K562 (cell line): ENCODE data around the gene GAB2.

Source experiments
- EZH2 ChIP-seq: IDR thresholded peaks from 2 replicates; pipeline ENCODE4 v1.6.1; 2012; ENCODE audit warnings: low read depth, mild to moderate bottlenecking, inconsistent platforms, low read length, borderline replicate concordance
- NFE2 ChIP-seq: IDR thresholded peaks from 2 replicates; pipeline ENCODE4 v1.6.1; 2014; ENCODE audit warnings: antibody characterized with exemption, low read depth
- NRF1 ChIP-seq, 2 experiments: fragments of 450-650 bp; IDR thresholded peaks in 1 of 2; conservative IDR thresholded peaks in 1 of 2; 2 replicates each; pipeline ENCODE4 v1.6.1; 2014; ENCODE audit warnings: mild to moderate bottlenecking in 2 of 2
- POLR2B ChIP-seq: fragments of 450-650 bp; IDR thresholded peaks from 2 replicates; pipeline ENCODE4 v1.6.1; 2018; ENCODE audit warnings: low read depth; ENCODE audit not compliant: partially characterized antibody
- STAT5B ChIP-seq: fragments of 250-450 bp; sonication (Bioruptor Pico); IDR thresholded peaks from 2 replicates; pipeline ENCODE4 v1.8.0; 2021; ENCODE audit warnings: mild to moderate bottlenecking, inconsistent platforms
- TF ChIP-seq, protein P1 (sequence below), 3 experiments: IDR thresholded peaks in 2 of 3; conservative IDR thresholded peaks in 1 of 3; 2 replicates each; pipeline ENCODE4 v1.5.1; 2011 to 2012; ENCODE audit warnings: low read length in 3 of 3, mild to moderate bottlenecking in 3 of 3, control low read depth in 2 of 3, improper control_type of control experiment in 1 of 3, inconsistent platforms in 1 of 3, low read depth in 1 of 3, mixed read lengths in 1 of 3, moderate library complexity in 1 of 3; ENCODE audit not compliant: insufficient read depth in 2 of 3
- TF ChIP-seq, protein P2 (sequence below): conservative IDR thresholded peaks from 2 replicates; pipeline ENCODE4 v1.6.1; 2011; ENCODE audit warnings: low read depth, mild to moderate bottlenecking, low read length; ENCODE audit not compliant: control insufficient read depth
- TF ChIP-seq, protein P3 (sequence below): fragments of 450-650 bp; formaldehyde crosslinking; IDR thresholded peaks from 2 replicates; pipeline ENCODE4 v1.4.0; 2022; ENCODE audit warnings: missing genetic modification characterization

- no peak for TF ChIP-seq NFE2
- TF ChIP-seq POLR2B: no peak
- TF ChIP-seq STAT5B (CRISPR knock-in tag): no peak
- TF ChIP-seq EZH2: no peak
- TF ChIP-seq, protein P1, sequence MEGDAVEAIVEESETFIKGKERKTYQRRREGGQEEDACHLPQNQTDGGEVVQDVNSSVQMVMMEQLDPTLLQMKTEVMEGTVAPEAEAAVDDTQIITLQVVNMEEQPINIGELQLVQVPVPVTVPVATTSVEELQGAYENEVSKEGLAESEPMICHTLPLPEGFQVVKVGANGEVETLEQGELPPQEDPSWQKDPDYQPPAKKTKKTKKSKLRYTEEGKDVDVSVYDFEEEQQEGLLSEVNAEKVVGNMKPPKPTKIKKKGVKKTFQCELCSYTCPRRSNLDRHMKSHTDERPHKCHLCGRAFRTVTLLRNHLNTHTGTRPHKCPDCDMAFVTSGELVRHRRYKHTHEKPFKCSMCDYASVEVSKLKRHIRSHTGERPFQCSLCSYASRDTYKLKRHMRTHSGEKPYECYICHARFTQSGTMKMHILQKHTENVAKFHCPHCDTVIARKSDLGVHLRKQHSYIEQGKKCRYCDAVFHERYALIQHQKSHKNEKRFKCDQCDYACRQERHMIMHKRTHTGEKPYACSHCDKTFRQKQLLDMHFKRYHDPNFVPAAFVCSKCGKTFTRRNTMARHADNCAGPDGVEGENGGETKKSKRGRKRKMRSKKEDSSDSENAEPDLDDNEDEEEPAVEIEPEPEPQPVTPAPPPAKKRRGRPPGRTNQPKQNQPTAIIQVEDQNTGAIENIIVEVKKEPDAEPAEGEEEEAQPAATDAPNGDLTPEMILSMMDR (IDR thresholded peaks at IDR 0.05 in 2 of 3, conservative IDR thresholded peaks at IDR 0.05 in 1 of 3; ENCODE audit: insufficient read depth in 2 of 3, low read depth in 1 of 3, low read length in 3 of 3): no peak
- TF ChIP-seq, protein P2, sequence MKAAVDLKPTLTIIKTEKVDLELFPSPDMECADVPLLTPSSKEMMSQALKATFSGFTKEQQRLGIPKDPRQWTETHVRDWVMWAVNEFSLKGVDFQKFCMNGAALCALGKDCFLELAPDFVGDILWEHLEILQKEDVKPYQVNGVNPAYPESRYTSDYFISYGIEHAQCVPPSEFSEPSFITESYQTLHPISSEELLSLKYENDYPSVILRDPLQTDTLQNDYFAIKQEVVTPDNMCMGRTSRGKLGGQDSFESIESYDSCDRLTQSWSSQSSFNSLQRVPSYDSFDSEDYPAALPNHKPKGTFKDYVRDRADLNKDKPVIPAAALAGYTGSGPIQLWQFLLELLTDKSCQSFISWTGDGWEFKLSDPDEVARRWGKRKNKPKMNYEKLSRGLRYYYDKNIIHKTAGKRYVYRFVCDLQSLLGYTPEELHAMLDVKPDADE: no peak
- TF ChIP-seq NRF1 (conservative IDR thresholded peaks at IDR 0.05 in 1 of 2, IDR thresholded peaks at IDR 0.05 in 1 of 2): no peak
- TF ChIP-seq, protein P3, sequence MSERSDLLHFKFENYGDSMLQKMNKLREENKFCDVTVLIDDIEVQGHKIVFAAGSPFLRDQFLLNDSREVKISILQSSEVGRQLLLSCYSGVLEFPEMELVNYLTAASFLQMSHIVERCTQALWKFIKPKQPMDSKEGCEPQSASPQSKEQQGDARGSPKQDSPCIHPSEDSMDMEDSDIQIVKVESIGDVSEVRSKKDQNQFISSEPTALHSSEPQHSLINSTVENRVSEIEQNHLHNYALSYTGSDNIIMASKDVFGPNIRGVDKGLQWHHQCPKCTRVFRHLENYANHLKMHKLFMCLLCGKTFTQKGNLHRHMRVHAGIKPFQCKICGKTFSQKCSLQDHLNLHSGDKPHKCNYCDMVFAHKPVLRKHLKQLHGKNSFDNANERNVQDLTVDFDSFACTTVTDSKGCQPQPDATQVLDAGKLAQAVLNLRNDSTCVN (CRISPR knock-in tag): no peak
Measured at GRCh38 chr11:78226684-78227680, 190.6 kb downstream of the GAB2 start.
